ENCODE data around the gene GRK5. TPM values are rescaled to one million over a fixed set of nuclear protein-coding genes. Genes with fewer than 3 reads are reported as not detected.

Gene GRK5
- total RNA-seq: 31.0 and 46.5 TPM in 2 replicates

DNA sequence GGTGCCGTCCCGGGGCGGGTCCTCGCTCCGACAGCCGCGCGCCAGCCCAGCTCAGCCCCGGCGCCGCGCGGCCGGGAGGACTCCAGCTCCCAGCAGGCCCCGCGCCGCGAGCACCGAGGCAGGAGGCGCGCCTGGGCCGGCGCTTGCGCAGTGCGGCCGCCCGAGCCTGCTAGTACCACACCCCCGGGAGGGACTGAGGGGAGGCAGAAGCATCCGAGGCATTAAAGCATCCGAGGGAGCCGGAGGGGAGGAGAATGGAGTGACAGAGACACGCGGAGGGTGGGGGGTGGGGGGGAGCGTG, at the start of gene GRK5:
GRK5 (plus strand) TSS at position 206 of the 301 bp plus-strand sequence. CDS start 347 bp downstream, outside the sequence.

DNA sequence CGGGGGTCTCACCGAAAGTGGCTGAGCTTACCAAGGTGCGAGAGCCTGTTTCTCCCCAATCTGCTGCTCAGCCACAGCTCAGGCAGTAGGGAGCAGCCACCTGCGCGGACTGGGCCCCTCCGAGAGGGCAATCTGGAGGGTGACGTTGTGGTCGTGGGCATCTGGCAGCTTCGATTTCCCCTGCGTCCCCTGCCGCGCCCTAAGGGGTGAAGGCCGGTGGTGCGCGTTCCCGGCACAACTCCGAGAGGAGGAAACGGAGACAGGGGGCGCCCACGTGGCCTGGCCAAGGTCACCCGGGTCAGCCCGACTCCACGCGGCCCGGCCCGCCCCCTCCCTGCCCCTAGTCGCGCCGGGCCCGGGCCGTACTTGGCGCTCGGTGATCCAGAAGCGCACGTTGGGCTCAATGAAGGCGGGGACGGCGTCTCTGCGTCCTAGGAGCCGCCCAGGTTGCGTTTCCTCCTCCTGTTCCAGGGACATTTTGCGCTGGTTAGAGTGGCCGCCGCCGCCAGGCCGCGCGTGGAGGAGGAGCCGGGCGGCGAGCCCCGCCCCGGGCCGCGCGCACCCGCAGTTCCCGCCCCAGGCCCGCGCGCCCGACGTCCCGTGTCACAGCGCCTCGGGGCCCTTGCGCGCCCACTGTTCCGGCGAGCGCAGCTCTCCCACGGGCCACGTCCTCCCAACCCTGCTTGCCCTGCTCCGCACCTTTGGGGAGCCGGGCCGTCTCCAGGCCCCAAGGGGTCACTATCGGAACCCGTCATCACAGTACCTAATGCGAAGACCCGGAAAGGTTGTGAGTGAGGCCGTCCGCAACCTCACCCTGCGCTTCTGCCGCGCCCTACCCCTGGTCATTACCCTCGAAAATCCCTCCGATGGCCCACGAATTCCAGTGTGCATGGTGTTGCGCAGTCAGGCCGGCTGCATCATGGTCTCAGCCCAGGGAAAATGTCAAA, 41.9 kb upstream of the GRK5 start, which contains the start of gene SFXN4:
SFXN4 (minus strand) TSS at position 544 of the 947 bp plus-strand sequence; CDS start at position 477, 67 bp downstream.

DNA sequence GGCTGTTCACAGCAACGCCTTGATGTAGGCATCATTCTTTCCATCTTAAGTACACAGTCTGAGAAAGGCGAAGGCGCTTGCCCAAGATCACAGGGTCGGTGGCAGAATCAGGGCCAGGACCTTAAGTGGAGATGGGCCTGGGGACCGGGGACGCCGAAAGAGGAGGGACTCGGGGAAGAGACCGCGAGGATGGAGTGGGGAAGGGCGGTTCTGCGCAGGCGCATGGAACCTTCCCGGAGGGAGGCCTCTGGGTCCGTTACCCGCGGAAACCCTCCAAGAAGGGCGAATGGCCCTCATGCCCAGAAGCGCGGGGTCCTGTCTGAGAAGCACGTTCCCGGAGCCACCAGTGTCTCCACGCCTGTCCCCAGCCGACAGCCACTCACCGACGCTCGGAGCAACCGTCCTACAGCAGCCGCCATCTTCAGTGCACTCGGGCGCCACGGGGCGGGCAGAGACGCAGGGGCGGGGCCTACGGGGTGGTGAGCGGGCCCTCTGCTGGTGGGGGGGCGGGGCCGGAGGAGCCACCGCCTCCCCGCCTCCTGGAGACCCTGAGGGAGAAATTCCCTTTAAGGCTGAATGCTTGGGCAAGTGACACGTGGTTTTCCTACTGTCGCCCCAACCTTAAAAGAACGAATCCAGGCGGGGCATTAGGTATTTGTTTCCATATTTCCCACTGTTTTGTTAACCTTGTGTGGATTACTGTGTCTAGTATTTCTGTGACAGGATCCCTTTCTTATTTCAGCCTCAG, 28.8 kb upstream of the GRK5 start, which contains the start of gene PRDX3:
PRDX3 (minus strand) TSS at position 441 of the 748 bp plus-strand sequence; CDS start at position 419, 22 bp downstream.

Other genes starting within 250 kb of the GRK5 start
- 0.29 and 1.5 TPM in 2 replicates for gene NANOS1, start 177.9 kb upstream of the GRK5 start, total RNA-seq
- gene EIF3A, start 126.8 kb upstream of the GRK5 start, total RNA-seq: 132 and 140 TPM in 2 replicates
- gene DENND10, start 103.5 kb upstream of the GRK5 start, total RNA-seq: 73.2 and 96.3 TPM in 2 replicates
- gene SFXN4, start 41.9 kb upstream of the GRK5 start, total RNA-seq: 9.3 and 12.9 TPM in 2 replicates
- 191 and 253 TPM in 2 replicates for gene PRDX3, start 28.8 kb upstream of the GRK5 start, total RNA-seq